Amniotic epithelial cell (primary cell): ENCODE results near the gene LONRF2.
"Not testable (repeated sequence)": the region's sequence is repeated elsewhere in the genome, so short reads cannot be mapped to it uniquely, and the experiment has no call there.

Experiments
- DNase-seq: peaks from one replicate; pipeline ENCODE4 v3.0.0-alpha.2; 2010; ENCODE audit warnings: low read depth

The LONRF2 gene

DNA sequence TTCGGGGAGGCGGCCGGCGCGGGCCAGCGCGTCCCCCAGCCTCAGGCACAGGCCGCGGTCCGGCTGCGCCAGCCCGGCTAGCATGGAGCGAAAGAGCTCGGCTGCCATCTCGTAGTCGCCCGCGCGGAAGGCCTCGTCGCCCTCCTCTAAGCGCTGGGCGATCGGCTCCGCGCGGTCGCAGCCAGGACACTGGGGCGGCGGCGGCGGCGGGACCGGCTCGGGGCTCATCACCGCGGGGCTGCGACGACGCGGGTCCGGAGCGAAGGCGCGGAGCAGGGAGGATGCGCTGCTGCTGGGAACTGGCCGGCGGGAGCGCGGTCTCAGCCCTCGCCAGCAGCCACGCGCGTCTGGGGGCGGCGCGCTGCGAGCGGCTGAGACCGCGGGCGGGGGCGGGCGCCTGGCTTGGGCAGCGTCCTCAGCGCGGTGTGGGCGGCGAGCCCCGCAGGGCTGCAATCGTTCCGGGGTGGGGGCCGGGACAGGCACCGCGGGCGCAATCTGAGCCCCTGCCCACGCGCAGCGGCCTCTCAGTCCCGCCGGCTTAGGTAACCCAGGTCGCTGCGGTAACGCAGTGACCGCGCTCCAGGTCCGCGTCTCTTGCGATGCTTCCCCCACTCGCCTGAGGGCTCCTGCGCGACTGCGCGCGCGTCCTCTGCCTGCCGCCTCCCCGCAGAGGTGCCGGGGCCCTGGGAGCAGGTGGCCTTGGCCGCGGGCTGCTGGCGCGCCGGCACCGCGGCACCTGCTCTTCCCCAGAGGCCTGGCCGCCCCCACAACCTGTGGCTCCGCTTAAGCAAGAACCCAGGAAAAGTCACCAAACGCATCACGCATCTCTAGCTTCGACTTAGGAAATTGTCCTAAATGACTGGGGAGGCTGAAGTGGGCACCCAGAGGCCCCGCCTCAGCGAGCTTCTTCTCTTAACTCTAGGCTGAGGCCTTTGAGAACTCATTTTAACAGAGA is at the start of gene LONRF2:
Gene LONRF2 (minus strand): TSS at position 636 of the 955 bp plus-strand sequence. CDS start 408 bp downstream, at position 228.
- peak; percentile 10 for DNase-seq

GRCh38 chr2:100367163-100367562 is 44.9 kb upstream of the LONRF2 start:
- no peak for DNase-seq

GRCh38 chr2:100365434-100365833 is 43.1 kb upstream of the LONRF2 start:
- peak; percentile 68 for DNase-seq

GRCh38 chr2:100362269-100362668 is 40.0 kb upstream of the LONRF2 start:
- not testable (repeated sequence) for DNase-seq

- no peak for DNase-seq
Measured at GRCh38 chr2:100359576-100359975, 37.3 kb upstream of the LONRF2 start.

DNA sequence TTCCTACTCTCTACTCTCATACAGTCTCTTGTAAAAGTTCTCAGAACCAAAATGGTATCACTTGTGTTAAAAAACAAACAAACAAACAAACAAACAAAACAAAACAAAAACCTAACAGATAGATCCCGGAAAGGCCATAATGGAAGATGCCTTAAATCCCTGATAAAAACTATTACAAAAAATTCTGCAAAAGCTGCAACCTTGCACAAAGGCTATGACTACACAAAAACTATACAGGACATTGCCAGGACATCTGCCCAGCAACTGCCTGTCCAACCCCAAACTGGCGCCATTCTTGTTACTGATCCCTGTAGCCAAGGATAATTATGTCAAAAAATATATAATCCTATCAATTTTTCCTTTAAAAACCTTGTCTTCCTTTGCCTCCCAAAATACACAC is 36.3 kb upstream of the LONRF2 start:
- DNase-seq, result no peak

DNA sequence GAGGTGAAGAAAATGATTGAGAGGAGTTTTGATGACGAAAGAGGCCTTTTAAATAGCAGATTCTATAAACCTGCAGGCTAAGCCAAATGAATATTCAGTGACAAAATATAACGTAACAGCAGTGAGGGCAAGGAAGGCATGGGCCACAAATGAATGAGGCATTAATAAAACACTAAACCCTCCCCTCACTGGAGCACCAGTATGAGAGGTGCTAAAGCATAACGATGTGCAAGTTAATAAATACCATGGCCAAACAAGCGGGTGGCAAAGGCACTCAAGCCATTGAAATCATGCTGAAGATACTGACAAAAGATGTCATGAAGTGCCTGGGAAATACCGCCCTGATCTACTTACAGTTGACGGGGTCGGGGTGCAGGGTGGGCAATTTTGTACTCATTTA is 30.2 kb upstream of the LONRF2 start:
- no peak for DNase-seq

GRCh38 chr2:100350661-100351185 is 28.4 kb upstream of the LONRF2 start:
- DNase-seq, result no peak

- DNase-seq, result not testable (repeated sequence)
Measured at GRCh38 chr2:100345144-100345543, 22.8 kb upstream of the LONRF2 start.

DNA sequence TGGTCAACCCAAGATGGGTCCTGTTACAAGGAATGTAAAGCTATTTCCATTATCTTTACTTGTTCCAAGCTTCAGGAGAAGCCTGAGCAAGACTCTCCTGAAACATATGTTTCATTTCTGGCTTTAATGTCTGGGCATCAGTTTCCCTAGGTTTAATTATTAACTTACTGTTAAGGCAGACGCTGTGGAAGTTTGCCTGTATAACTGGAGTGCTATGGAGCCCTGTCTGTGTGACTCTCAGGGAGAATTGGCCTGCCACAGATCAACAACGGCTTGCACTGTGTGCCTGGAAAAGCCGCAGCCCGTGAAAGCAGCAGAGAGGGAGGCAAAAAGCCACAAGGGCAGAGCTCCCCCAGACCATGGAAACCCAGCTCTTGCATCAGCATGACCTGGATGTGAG is 22.1 kb upstream of the LONRF2 start:
- no peak for DNase-seq

GRCh38 chr2:100342466-100342865 is 20.2 kb upstream of the LONRF2 start:
- DNase-seq, result not testable (repeated sequence)

GRCh38 chr2:100339823-100340222 is 17.5 kb upstream of the LONRF2 start:
- DNase-seq, result no peak

DNA sequence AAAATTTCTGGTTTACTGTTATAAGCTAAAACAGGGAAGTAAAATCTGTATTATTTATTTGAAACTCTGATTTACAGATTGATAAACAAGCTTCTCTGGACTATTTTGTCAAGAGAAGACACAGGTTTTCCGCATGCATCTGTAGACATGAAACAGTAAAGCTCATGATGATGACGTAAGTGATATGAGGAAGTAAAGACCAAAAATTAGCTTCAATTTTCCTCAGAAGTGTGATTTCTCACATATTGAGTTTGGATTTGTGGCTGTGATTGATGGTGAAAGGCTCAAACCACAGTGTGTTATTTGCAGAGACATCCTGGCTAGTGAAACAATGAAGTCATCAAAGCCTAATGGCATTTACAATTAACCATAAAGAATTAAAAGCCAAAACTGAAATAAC is 12.6 kb upstream of the LONRF2 start:
- no peak for DNase-seq

DNA sequence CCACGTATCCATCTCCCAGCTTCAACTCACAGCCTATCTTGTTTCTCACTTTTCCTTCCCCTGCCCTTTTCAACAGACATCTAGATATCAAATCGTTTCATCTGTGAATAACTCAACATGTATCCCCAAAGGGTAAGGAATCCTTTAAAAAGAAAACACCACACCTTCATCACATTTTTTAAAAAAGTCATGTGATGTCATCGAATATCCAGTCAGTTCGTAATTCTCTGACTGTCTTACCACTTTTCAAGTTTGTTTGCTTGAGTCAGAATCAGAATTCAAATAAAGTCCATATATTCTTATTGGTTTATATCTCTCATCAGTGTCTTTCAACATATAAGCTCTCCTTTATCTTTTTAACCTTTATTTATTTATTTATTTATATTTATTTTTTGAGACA is 5.4 kb upstream of the LONRF2 start:
- DNase-seq, result no peak

- DNase-seq, result peak; percentile 59
Measured at GRCh38 chr2:100321179-100321865, 979 bp downstream of the LONRF2 start.

DNA sequence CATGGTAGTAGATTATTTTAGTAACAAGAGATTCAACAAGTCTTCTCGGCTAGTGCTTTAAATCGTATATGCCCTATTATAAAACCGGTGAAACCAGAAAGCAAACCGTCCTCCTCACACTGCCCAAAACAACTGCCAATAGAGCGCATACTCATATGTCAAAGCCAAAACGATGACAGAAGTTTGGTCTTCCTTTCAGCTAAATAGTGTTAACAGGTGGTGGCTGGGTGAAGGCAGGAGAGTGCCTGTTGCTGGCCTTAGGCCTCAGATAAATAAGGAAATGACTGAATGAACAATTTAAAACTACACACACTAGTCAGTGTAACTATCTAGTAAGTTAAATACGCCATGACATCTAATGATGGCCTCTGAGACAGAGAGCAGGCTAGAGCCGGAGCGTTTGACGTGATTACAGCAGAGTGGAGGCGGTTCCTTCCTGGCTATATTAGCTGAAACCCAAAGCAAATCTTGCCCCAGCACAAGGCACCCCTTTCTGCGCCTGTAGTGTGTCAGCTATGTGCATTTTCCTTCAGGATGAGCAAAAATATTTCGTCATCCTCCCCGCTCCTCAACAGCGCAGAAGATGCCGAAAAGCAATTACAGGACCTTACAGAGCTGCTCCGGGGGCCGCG is 1.6 kb downstream of the LONRF2 start:
- peak; percentile 8 for DNase-seq

DNA sequence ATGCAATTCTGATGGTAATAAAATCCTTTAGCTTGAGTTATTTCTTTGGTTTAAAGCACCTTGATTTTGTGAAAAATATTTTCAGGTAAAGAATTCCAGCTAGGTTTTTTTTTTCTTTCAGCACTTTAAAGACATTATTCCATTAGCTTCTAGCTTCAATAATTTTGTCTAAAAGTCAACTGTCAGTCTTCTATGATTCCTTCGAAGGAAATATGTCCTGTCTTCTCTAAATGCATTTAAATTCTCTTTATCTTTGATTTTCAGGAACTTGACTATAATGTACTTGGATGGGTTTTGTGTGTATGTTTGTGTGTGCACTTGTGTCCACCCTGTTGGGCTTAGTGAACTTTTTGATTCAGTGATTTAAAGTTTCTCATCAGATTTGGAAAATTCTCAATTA is 4.7 kb downstream of the LONRF2 start:
- DNase-seq, result peak; percentile 6

DNA sequence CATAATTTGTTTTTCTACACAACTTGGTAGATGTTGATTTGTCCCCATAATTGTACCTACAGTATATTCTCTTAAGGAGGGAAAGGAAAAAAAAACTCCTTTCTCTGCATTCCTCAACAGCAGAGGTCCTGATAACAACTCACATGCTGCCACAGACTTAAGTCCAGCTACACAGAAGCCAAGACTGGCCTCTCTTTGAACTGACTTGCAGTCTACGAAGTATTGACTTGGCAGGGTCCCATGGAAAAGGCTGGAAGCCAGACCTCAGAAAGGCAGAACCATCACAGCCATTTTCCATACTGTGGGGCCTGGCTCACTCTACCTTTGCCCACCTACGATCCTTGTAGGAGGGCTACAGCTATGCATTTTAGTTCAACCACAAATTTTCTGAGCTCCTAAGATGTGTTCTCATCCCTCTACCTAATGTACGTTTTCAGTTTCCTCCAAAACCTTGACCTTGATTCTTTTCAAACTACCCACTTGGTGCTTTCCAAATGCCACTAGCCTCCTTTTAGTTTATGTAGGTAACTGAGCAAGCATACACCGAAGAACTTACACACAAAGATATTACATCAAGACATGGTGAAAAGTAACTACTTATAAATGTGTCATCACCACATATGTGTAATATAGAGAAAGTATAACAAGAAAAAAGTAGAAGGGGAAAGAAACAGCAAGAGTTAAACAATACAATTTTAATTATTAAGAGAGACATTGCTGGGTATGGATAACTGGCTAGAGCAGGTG is 12.2 kb downstream of the LONRF2 start:
- DNase-seq, result peak; percentile 32

GRCh38 chr2:100309311-100309710 is 13.0 kb downstream of the LONRF2 start:
- no peak for DNase-seq

DNA sequence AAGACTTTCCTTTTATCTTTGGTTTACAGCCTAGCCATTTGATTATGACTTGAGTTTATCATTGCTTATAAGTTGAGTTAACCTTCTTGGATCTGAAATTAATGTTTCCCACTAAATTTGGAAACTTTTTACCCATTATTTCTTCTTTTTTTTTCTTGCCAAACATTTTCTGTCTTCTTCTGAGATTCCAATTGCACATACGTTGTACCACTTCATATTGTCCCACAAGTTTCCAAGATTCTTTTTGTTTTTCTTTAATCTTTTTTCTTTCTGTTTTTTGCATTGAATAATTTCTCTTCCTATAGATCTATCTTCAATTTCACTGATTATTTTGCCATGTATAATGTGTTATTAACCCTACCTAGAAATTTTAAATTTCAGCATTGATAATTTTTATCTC is 18.6 kb downstream of the LONRF2 start:
- no peak for DNase-seq

GRCh38 chr2:100302585-100302892 is 19.8 kb downstream of the LONRF2 start:
- no peak for DNase-seq
